ENCODE data around the gene PPP3CA.

The PPP3CA gene

GRCh38 chr4:101049549-101050001, 297.8 kb downstream of the PPP3CA start:
- no peak for DNase-seq (ENCODE audit: low spot score)

- DNase-seq (ENCODE audit: low spot score): no peak
These were observed 302.6 kb downstream of the PPP3CA start for GRCh38 chr4:101044766-101045165.

GRCh38 chr4:101042847-101043246, 304.5 kb downstream of the PPP3CA start:
- DNase-seq (ENCODE audit: low spot score): no peak

DNA sequence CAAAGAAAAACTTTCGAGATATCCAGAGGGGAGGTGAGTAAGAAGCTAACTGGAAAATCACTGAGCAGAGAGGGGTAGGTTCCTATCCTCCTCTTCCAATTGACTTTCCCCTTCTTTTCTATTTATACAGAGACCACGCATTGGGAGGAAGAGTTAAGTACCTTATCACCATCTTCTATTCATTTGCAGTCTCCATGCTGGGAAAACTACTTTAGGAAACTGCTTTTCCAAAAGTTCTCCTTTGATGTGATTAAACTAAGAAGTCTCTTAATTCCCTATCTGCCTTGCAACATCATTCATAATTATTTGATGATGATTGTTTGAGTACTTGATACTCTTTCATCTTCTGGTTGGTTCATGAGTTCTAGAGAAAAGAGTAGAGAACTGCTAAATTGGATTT, 306.6 kb downstream of the PPP3CA start:
- DNase-seq (ENCODE audit: low spot score): no peak

DNA sequence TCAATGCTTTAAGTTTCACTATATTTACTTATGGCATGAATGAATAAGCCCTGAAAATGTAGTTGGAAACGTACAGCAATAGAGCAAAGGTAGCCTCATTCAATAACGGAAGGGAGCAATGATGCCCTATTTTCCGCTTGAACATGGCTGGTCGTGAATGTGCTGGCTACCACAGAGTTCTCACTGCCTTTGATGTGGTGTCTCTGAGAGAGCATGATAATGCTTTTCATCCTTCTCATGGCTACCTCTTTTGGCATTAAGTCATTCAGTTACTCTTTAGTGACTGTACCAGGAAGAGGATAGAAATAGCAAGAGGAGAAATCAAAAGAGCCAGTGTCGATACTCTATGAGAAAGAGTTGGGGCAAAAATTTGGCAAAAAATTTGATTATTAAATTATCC, 308.0 kb downstream of the PPP3CA start:
- DNase-seq (ENCODE audit: low spot score): peak; percentile 74

- peak; percentile 73 for DNase-seq (ENCODE audit: low spot score)
These were observed 309.4 kb downstream of the PPP3CA start for GRCh38 chr4:101037938-101038413.

GRCh38 chr4:101037249-101037648, 310.1 kb downstream of the PPP3CA start:
- DNase-seq (ENCODE audit: low spot score): no peak

DNA sequence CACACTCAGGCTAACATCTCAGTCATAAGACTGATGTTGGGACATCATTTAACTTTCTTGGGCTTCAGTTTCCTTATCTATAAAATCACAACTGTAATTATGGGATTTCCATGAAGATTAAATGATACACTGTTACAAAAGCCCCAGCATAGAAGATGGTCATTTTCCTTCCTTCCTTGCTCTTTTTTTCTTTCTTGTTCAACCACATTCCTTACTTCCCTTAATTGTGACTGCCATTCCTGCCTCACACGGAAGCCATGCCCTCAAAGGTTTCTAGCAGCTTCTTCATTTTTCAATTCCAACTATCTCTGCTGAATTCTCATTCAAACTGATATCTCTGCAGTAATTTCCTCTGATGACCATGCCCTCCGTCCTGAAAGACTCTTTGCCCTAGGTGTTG, 311.8 kb downstream of the PPP3CA start:
- DNase-seq (ENCODE audit: low spot score): no peak

DNA sequence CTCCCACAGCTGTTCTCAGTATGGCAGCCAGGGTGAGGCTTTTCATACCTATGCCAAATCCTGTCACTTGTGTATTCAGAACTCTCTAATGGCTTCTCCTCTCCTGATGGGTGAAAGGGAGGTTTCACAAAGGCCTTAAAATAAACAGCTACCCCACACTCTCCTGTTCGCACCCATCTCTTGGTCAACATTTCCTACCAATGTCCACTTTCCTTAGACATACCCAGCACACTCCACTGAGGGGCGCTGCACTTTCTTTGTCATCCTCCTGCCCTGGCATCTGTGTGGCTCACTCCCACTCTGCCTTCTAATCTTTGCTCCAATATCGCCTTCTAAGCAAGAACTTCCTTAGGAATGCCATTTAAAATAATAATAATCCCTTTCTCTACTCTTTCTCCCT, 313.3 kb downstream of the PPP3CA start:
- no peak for DNase-seq (ENCODE audit: low spot score)

DNA sequence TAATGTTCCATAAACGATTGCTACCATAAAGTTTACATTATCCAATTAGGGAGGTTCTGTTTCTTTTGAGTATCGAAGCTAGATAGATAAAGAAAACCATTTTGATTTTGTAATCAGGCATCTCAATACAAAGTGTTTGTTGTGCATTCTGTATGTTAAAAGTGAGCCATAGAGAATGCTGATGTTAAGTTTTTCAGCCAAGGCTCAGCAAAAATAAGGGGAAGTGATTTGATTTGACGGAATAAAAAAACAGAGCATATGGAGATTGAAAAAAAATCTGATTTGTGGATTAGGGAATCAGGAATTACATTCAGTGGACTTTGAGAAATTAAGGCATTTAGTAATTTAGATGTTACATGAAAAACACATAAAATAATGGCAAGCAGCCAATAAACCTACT, 314.8 kb downstream of the PPP3CA start:
- no peak for DNase-seq (ENCODE audit: low spot score)

- no peak for DNase-seq (ENCODE audit: low spot score)
These were observed 315.4 kb downstream of the PPP3CA start for GRCh38 chr4:101031971-101032370.

DNA sequence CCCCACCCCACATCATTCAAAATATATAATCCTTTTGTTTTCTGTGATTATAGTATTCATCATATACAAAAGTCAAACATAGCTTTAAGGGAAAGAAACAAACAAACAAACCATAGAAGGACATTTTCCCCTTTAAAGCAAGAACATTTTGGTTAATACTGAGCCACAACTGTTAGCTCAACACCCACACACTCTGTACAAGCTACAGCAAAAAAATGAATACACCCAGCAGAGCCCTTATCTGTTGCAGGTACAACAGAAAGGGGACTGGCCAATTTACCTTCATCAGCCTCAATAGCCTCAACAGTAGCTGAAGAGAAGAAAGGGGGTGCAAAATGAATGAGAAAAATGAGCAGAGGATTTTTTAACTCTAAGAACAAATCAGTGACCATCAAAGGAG, 318.4 kb downstream of the PPP3CA start:
- DNase-seq (ENCODE audit: low spot score): no peak

GRCh38 chr4:101027721-101028120, 319.6 kb downstream of the PPP3CA start:
- DNase-seq (ENCODE audit: low spot score): no peak

DNA sequence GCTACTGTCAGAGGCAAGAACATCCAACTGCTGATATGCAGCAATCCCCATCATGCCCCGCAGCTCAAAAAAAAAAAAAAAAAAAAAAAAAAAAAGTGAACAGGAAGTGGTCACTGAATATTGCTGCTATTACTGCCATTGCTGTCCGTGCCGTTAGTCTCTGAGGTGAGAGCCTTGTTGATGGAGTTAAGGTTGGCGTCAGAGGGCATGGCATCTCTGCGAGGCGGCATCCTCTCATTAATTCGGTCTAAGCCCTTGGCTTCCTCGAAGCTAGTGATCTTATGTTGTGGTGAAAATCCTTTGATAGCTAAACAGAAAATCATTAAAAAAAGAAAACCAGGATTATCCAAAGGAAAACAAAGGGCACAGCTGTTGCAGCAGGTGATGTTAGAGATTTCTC, 321.6 kb downstream of the PPP3CA start:
- DNase-seq (ENCODE audit: low spot score): no peak

DNA sequence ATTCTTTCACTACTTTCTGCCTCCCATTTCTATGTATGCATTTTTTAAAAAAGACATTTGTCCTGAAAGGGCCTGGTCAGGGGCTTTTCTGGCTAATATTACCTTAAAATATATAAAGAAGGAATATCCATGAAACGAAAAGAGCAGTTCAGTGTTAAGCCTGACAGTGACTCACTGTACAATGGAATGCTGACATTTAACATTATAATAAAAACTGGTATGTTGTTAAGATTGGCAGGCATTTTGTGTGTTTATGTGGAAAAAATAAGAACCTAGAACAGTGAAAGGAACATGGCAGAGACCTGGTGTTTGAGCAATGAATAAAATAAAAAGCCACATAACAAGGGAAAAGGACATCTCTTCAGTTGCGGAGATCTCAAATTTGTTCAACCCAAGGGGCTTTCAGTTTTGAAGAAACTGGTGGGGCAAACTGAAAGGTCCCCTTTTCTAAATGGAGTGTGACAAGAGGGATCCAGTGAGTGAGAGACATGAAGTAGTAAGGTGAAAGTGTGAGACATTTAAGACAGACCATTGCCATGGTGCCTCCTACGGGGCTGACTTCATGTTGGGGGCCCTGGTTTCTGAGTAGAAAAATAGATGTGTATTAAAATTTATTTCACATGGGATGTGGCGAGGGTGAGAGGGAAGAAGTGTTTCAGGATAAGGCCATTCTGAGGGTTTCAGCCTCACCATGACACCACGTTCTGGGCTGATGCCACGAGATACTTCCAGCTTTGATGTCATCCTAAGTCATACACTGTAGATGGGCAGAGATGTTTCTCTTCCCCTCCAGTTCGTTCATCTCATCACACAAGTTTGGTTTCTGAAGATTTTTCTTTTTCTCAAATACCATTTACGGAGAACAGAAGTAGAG, 324.9 kb downstream of the PPP3CA start:
- DNase-seq (ENCODE audit: low spot score): no peak

- peak; percentile 75 for DNase-seq (ENCODE audit: low spot score)
These were observed 326.4 kb downstream of the PPP3CA start for GRCh38 chr4:101020956-101021355.

- peak; percentile 87 for DNase-seq (ENCODE audit: low spot score)
These were observed 327.4 kb downstream of the PPP3CA start for GRCh38 chr4:101019941-101020401.

DNA sequence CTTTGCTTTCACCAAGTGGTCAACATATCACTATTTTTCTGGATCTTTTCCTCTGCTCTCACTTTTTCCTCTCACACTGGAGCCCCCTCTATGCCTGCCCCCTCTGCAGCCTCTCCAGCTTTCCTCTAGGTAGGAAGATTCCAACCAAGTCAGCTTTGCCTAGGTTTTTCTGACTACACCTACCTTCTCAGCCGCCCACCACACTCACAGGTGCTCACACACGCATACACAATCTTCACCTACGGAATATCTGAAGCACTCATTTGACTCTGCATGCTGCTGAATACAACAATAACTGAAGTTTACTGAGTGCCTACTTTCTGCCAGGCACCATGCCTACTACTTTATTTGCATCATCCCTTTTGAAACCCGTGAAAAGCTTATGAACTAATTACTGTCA, 328.0 kb downstream of the PPP3CA start:
- peak; percentile 4 for DNase-seq (ENCODE audit: low spot score)

GRCh38 chr4:101018836-101019235, 328.5 kb downstream of the PPP3CA start:
- DNase-seq (ENCODE audit: low spot score): peak; percentile 40

DNA sequence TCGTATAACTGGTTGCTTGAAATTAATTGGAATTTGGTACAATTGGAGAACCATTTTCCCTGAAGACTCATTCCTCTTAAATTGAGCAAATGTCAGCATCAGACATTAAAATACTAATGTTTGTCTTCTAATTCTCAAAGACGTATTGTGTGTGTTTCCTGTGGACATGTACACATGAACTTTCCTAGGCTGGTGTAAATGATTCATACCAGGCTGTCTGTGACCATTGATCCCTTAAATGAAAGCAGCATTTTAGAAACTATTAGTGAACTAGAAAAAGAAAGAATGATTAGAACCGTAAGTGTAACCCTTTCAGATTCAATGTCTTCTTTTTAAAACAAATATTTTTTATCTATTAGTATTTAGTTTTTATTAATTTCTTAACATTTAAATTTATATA, 332.9 kb downstream of the PPP3CA start:
- DNase-seq (ENCODE audit: low spot score): peak; percentile 44

GRCh38 chr4:101010987-101011386, 336.3 kb downstream of the PPP3CA start:
- no peak for DNase-seq (ENCODE audit: low spot score)

DNA sequence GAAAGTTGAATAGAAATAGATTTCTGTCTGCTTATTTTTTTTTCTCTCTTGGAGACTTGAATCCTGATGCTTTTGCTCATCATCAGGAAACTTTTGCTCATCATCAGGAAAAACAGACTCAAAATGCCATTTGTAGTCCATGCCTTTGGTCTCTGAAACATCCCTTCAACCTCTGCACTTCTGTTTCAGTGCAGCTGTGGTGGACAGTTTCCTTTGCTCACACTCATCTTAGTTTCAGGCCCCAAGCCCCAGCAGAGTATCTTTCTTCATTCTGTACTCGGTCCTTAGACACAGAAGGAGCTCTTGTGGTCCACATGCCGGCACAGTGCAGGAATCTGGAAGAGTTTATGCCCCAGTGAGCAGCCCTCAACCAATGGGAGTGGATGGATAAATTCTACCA, 337.9 kb downstream of the PPP3CA start:
- no peak for DNase-seq (ENCODE audit: low spot score)

GRCh38 chr4:101008503-101008902, 338.8 kb downstream of the PPP3CA start:
- no peak for DNase-seq (ENCODE audit: low spot score)

DNA sequence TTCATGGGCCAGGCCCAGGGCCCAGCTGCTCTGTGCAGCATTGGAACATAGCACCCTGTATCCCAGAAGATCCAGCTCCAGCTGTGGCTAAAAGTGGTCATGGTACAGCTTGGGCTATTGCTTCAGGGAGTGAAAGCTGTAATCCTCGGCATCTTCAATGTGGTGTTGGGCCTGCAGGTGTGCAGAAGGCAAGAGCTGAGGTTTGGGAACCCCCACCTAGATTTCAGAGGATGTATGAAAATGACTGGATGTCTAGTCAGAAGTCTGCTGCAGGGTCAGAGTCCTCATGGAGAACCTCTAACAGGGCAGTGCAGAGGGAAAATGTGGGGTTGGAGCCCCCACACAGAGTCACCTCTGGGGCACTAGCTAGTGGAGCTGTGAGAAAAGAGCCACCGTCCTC, 341.7 kb downstream of the PPP3CA start:
- DNase-seq (ENCODE audit: low spot score): no peak
